HG02798 (cell line): Measurements from ENCODE around the gene NOS1AP.

Source experiments
- ATAC-seq: cut with Tn5 transposase; IDR thresholded peaks from one replicate; pipeline ENCODE4 v1.9.1; 2021; ENCODE audit warnings: mild to moderate bottlenecking; ENCODE audit not compliant: unreplicated experiment, poor library complexity

Gene NOS1AP

DNA sequence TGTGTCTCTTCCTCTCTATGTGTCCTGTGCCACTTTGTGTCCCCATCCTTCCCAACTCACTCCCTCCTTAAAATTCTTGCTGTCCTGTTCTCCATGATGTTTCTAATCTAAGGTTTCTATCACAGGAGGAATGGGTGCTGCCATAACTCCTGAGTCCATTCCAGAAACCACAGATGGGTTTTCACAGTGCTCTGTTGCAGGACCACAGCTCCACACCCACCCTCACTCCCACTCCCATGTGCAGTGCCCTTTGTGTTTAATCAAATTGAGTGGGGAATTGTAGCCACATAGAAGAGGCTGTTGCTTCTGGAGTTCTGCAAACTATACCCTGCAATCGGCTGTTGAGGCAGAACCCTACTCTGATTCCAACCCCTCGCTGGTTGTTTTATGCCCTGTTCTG, 165.1 kb downstream of the NOS1AP start:
- no peak for ATAC-seq

DNA sequence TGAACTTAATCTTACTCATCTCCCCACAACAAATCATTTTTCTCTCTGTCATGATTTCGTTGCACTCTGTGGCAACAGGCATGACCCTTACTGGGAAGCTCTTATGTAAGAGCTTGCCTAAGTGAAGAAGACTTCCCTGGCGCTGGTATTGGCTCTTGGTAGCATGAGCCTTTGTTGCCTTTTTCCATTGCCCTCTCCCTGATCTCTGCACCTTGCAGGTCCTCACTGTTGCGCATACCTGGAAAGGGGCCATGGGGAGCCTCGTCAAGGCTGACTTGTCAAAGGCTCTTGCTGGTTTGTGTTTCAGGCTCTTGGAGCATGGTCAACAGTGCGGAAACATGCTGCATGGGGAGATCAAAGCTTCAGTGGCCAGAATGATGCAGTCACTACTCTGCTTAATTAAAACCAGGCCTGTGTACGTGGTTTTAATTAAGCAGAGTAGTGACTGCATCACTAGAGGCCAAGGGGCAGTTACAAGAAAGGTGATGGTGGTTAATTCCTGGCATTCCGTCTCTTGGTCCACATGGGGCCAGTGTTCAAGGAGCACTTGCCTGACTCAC, 165.8 kb downstream of the NOS1AP start:
- ATAC-seq = no peak

DNA sequence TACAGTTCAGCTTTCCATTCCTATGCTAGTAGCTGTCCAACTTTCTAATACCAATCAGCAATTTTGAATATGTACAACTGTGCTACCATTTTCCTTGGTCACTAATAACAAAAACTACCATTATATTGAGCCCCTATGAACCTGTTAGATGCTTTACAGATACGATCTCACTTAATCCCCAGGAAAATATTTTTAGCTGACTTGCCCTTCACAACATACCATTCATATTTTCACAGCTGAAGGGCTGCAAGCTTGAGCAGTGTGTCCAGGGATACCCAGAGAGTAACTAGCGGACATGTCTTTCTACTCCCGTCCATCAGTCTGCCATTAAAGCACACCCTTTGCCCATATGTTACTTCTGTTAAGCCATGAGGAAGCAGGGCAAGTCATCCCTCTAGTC, 166.7 kb downstream of the NOS1AP start:
- ATAC-seq = no peak

DNA sequence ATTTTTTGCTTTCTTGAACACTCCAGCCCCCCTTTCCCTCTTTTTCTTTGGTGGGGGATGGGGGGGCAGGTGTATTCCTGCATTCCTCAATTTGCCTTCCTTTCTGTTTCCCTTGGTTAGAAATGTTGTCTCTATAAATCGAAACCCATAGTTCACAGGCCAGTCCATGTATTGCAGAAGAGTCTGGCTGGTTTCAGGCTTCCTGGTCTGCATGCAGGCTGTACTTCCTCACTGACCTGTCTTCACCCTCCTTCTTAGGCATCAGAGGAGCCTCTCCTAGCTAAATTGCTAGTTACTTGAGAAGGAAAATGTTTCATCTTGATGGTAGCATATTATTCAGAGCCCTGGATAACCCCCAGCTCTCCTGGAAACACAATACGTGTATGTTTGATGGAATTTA, 167.1 kb downstream of the NOS1AP start:
- no peak for ATAC-seq

DNA sequence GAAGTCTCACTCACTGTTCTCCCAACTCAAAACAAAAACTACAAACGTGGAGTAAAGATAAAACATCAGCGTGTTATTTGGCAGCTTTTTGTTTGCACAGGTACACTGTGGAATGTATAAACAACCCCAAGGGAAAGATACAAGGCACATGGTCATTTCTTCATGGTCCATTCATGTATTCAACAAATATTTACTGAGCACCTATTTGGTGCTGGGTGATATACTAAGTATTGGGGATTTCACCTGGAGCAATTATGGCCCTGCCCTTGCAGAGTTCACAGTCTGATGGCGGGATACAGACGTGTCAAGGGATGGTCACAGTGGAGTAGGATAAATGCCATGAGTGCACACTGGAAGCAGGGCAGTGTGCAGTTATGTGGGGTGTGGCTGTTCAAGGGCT, 171.1 kb downstream of the NOS1AP start:
- ATAC-seq = no peak

DNA sequence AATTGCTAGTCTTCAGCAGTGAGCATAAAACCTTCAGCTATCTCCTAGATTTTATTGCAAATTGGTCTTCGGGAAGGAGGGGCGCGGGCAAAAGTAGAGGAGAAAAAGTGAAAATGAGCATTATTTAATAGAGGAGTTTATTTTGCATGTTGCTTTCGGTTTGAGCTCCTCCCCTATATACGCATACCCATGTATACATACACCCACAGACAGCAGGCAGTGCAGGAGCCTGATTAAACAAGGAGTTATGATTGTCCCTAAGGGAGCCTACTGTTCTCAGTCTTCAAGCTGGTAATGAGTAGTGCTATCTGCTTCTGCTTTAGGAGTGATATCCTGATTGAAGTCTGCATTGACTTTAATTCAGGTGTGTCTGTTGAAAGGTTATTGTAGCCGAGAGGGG, 173.3 kb downstream of the NOS1AP start:
- no peak for ATAC-seq

DNA sequence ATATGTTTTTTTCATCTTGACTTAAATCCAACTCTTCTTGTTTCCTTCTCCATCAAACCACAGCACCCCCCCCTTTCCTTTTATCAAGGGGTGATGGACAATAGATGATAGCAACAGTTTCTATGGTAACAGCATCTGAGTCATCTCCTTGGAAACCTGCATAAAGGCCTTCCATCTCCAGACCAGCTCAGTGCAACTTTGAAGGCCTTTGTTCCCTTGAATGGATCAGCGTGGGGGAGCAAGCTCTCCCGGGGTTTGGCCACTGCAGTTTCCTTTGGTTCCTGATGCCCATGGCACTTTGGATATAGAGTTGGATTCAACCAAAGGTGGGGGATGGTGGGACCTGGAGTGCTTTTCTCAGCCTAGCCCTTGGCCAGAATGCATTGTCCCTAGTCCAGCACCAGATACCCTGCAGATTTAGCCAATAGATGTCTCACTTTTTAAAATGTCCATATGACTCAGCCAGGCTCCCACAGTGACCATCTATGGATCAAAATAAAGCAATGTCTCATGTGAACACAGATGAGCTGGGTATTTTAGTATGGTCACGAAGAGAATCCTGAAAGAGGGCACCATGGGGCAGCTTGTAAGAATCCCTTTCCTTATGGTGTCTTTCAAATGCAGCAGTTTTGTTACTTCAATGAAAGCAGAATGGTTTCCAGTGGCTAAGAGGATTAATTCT, 179.5 kb downstream of the NOS1AP start:
- no peak for ATAC-seq

DNA sequence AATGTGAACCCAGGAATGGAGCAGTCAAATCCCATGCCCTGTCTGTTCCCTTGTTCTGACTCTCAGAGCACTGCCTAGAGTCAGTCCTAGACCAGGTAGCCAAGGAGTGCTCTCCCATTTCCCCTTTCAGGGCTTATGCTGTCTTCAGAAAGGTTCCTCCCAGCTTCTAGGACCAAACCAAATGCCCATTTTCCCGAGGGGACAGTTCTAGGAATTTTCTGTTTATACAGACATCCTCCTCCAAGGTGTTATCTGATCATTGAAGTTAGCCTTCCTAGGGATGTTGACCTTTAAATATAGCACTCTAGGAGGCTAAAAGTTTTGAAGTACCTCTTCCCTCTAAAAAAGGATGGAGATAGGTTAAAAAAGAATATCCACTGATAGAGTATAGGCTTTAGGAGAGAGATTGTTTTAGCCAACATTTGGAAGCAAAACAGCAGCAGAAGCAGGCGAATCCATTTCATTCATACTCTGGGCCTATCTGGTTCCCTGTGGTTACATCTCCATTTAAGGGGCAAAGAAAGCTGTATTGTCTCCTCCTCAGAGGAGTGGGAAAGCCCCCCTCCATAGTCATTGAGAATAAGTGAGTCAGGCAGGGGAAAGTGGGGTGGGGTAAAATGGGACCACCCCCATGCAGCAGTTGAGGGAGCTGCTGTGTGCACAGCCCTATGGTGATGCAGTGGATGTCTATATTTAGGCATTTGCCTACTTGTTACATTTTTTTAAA, 180.7 kb downstream of the NOS1AP start:
- ATAC-seq = no peak

DNA sequence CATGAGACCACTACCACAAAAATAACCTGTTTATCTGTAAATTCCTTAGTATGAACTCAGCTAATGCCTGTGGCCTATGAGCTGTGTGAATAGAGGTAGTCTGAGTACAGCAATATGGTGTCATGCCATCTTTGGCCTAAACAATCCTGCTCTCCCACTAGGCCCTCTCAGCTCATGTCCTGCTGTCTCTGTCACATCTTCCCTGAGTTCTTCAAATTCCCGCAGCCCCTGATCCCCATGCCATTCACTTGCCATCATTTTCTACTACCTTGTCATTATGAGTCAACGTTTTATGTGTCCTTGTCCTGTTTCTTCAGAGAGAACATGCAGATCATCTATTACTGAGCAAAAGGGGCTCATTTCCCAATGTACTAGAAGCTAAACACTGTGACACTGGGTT, 181.6 kb downstream of the NOS1AP start:
- no peak for ATAC-seq

DNA sequence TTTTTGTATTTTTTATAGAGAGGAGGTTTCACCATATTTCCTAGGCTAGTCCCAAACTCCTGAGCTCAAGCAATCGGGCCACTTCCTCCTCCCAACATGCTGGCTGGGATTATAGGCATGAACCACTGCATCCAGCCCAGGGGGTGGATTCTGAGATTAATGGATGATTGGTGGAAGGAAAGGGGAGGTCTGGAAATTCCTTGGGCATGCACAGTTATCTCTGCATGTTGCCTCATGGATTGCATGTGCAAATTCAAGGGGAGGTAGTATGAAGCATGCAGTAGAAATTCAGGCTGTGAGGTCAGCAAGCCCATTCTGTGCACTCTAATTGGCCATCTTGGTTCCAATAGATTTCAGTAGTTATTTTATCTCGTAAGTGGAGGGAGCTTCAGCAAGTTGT, 182.7 kb downstream of the NOS1AP start:
- no peak for ATAC-seq

DNA sequence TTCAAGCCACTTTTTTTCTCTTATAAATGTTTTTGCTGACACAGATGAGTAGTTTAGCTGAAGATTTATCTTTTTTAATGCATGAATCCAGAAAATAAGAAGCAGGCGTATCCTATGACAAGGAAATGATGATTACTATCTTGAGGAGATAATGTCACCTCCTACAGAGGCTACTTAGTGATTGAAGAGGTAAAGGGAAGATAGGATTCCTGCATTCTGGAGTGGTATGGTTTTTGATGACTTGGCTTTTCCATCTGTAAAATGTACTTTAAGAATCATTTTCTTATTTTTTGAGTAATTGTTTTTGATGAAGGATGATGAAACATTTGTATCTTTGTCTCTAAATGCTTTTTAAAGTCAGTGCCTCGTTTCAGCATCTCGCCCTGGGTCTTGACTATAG, 184.3 kb downstream of the NOS1AP start:
- ATAC-seq = no peak

DNA sequence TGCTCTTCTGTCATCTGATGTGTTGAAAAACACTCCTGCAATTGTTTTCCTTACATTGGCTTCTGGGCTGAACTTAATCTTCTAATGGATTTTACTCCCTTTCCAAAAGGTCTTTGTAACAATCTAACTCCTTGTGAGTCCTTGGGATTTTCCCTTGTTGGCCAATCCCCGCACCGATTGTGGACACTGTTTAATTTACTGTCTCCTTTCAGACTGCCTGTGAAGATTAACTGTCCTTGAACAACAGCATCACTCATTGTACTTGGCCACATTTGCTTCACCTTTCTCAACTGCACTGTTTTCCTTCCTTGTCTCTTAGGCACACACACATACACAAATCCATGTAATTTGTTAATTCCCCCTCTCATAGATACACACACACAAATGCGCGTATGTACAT, 186.8 kb downstream of the NOS1AP start:
- ATAC-seq = no peak

DNA sequence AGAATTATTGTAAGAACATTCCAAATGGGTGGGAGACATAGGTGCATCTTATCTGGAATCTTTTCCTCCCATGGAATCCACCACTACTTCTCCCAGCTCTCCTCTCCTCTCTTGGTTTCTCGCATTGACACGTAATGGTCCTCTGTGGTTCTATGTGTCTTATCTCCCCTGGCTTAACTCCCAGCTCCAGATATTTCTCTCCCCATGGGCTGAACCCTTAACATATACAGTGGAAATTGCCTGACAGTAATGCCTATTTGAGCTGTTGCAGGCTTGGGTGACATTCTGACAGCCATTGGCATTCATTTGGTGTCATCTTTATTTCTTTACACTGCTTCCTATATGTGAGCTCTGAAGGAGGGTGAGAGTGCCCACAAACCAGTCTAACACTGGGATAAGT, 188.9 kb downstream of the NOS1AP start:
- ATAC-seq = no peak

DNA sequence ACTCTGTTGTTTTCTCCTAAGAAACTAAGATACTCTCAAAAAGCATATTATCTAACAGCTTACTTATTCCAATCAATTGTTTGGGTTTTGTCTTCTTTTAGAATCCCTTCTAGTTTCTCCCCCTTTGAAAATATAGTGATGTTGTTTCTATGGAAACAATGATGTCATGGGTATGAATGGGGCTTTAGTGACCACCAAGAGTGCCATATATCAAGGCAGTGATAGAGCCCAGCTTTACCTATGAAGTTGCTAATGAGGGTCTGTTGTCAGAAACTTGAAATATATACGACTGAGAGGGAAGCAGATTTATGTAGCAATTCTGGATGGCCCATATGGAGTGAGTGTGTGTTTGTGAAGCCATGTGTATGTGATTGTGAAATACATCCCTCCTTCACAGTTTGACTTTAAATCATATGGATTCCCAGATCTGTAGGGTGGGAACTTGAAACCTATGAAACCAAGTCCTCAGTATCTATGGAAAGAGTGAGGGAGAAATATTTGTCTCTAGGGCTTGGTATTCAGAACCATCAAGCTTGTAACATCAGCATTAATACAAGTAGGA, 190.5 kb downstream of the NOS1AP start:
- no peak for ATAC-seq

DNA sequence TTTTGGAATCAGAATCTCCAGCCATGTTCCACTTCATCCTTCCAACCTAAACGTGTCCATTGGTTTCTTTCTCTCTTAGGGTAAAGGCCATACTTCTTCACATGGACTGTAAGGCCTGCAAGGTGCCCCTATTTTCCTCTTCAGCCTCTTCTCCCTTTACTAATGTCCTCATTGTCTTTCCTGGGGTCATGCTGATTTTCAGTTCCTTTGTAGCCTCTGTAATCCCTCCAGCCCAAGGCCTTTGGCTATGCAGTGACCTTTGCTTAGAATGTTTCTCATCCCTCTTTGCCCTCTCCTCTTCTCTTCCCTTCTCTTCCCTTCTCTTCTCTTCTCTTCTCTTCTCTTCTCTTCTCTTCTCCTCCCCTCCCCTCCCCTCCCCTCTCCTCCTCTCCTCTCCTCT, 194.6 kb downstream of the NOS1AP start:
- no peak for ATAC-seq

DNA sequence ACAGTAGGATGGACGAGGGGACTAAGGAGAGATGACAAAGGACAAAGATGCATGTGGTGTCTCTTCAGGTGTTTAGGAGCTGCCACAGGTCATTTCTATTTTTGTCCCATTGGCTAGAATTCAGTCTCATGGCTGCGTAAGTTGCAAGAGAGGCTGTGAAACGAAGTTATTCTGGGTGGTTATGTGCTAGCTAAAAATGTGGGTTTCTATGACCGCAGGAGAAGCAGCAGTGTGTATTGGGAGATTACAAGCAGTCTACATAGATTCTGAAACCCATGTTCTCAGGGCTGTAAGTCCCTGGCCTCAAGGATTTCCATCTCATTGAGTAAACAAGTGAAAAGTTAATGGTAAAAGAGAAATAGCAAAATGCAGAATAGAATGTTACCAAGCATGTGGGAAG, 196.5 kb downstream of the NOS1AP start:
- ATAC-seq = peak; percentile 88

DNA sequence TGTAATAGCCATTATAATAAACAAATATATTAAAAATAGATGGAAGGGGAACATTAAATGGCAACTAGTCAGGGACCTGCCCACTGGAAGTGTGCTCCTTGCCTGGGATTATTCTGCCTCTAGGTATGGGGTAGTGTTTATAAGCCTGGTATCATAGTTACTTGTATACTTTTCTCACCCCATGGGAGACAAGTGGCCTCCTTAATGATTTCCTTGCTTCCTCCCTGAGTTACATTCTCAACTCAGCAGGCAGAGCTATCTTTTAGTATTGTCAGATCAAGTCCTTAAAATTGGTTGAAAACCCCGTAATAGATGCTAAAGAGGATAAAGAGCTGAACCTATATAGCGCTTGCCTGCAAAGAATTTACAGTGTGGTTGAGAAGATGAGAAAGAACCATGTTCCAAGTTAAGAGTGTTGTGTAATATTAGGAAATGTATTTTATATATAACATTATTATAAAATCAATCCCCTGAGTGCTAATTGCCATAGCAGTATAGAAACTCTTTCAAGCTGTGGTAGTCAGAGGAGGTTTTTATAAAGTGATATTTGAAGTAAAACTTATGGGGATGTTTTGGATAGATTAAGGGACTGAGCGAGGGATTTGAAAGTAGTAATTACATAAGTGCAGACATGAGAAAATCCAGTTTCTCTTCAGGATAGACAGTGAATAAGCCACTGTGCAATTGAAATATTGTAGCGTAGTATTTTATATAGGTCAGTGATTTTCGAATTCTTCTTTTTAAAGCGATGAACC, 200.7 kb downstream of the NOS1AP start:
- no peak for ATAC-seq

DNA sequence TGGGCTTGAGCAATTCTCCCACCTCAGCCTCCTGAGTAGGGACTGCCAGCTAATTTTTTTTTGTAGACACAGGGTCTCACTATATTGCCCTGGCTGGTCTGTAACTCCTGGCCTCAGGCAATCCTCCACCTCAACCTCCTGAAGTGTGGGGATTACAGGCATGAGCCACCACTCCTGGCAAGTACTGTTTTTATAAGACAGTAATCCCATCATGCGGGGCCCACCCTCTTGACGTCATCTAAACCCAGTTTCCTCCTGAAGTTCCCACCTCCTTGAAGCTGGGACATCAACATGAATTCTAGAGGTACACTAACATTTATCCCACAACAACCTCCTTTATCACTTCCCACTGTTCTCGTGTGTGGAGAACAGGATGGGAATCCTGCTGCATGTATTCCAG, 202.5 kb downstream of the NOS1AP start:
- ATAC-seq = no peak

DNA sequence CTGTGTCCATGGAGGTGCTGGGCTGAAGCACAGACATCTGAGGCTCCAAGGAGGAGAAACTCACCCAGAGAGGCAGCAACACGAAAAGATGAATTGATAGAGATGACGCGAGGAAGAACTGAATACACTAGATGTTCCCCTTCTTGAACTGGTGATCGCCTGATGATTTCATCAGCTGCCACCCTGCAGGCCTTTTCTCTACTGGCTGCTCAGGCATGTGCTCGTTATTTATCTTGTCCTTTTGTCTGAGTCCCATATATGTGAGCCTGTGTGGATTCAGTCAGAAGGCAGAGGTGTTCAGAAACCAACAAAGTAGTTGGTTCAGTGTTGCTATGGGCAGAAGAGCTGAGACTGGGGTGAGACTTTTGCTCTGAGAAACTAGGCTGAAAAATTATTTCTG, 202.9 kb downstream of the NOS1AP start:
- ATAC-seq = no peak

DNA sequence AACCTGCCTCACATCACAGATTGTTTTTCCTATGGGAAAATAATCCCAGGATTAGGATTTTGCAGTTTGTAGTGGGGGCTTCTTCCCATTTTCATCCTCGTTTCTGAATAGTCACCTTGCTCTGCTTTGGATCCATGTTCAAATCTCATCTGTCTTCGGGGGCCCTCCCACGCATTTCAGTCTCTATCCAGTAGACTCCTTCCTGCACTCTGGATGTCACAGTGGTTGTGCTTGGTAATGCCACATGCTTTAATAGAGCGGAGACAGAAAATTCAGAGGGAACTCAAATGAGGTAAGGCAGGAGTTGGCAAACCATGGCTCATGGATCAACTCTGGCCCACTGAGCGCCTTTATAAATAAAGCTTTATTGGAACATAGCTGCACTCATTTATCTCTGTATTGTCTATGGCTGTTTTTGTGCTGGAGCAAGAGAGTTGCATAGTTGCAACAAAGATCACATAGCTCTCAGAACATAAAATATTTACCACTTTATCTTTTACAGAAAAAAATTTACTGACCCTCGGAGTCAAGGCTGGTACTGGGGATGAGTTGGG, 206.2 kb downstream of the NOS1AP start:
- ATAC-seq = no peak

DNA sequence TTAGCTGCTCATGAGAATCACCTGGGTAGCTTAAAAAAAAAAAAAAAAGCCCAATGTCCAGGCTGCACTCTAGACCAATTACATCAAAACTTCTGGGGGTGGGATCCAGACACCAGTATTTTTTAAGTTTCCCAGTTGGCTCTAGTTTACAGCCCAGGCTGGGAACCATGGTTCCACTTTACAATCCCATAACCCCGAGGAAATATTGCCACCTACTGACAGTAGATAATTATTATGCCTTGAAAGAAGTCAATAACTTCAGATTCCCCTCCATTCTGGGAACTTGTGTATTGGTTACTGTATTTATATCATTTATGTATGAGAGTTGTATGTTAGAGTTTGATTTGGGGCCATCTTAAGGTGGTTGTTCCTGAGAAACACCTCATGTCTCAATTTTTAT, 207.0 kb downstream of the NOS1AP start:
- no peak for ATAC-seq
